ENCODE results near the gene TMEM119.
"Not testable (repeated sequence)": the region's sequence is repeated elsewhere in the genome, so short reads cannot be mapped to it uniquely, and the experiment has no call there.

Gene TMEM119

GRCh38 chr12:108563136-108563803, 34.6 kb downstream of the TMEM119 start:
- DNase-seq: peak; percentile 80

- DNase-seq: peak; percentile 94
These were observed 35.3 kb downstream of the TMEM119 start, which contains the start of gene ISCU for GRCh38 chr12:108562348-108563135. Gene ISCU, plus strand, starts transcription at chr12:108562596. Its CDS starts 27 bp downstream, at chr12:108562623.

- no peak for DNase-seq
These were observed 36.0 kb downstream of the TMEM119 start for GRCh38 chr12:108561852-108562347.

DNA sequence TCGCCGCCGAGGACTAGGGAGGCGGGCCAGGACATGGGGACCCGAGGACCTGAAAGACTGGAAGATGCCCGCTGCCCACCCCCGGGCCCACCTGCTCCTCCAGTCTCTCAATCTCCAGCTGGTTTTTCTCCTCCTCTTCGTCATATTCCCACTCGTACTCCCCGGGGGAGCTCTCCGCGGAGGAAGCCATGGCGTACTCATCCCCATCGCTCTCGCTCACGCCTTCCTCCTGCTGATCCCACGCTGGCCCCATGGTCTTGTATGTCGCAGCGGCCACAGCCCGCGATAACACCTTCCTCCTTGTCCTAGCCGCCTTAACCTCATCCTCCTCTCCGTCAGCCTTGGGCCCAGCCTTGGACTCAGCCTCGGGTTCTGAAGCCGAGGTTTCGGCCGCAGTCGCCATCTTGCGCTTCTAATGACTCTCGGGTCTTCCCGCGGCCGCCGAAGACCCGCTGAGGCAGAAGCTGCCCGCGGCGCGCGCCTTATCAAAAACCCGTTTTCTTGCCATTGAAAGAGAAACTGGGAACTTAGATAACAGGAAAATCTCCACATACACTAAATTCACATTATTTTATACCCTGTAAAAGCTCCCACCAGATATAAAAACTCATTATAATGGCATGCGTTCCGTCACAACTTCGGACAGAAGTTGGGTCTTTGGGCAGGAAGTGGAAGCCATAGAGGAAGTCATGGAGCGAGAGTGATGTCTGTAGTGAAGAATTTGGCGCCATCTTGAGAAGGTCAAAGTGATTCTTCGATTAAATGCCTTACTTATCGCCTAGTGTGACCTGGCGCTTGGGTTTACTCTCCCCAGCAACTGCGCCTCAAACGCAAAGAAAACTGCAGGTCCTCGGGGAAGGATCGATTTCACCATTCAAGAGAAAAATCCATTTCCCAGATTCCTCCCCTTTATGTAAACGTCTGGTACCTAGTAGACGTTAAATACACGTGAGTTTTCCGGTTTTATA, 36.8 kb downstream of the TMEM119 start, which contains the start of gene SART3:
TSS of gene SART3 (minus strand) at position 422 of the 968 bp plus-strand sequence. CDS start at position 403, 19 bp downstream.
- DNase-seq: peak; percentile 93

DNA sequence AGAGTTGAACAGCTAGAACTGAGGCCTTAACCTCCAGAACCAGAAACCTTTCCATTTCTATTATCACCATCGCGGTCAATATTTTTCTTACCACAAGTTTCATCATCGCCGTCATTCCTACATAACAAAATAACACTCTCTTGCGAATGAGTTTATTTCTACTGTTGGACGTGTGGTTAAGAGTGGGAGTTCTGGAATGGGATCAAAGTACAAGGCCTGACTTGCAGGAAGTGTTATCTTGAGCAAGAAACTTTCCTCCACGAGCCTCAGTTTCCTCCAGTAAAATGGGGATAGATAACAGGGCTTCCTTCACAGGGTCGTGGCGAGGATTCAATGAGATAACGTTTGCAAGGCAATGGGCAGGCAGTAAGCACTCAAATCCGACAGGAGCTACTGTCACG, 37.6 kb downstream of the TMEM119 start:
- DNase-seq: no peak

GRCh38 chr12:108559748-108560147, 38.1 kb downstream of the TMEM119 start:
- no peak for DNase-seq

GRCh38 chr12:108559007-108559655, 38.8 kb downstream of the TMEM119 start:
- no peak for DNase-seq

DNA sequence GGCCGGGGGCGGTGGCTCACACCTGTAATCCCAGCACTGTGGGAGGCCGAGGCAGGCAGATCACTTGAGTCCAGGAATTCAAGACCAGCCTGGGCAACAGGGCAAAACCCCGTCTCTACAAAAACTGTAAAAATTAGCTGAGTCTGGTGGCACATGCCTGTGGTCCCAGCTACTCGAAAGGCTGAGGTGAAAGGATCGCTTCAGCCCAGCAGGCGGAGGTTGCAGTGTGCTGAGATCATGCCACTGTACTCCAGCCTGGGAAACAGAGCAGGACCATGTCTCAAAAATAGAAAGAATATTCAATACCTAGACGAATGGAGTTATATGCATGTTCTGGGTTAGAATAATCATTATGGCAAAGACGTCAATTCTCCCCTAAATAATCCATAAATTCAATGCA, 42.5 kb downstream of the TMEM119 start:
- DNase-seq: not testable (repeated sequence)

DNA sequence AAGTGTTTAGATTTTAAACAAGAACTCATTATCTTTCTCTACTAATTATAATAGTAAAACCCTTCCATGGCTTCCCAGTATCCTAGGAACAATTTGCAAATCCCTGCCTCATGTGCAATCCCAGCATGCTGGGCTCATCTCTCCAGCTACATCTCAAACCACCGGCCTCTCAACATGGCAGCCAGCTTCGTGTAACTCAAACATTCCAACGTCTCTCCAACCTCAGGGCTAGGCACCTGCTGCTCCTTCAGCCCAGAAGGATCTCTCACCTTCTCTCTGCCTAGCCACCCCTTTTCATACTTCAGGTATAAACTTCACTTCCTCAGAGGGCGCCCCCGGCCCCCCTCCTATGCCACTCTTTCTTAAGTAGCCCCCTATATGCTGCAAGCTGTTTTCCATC, 44.1 kb downstream of the TMEM119 start:
- DNase-seq: no peak

GRCh38 chr12:108551535-108551934, 46.3 kb downstream of the TMEM119 start:
- DNase-seq: no peak

GRCh38 chr12:108548954-108549521, 48.8 kb downstream of the TMEM119 start:
- no peak for DNase-seq

DNA sequence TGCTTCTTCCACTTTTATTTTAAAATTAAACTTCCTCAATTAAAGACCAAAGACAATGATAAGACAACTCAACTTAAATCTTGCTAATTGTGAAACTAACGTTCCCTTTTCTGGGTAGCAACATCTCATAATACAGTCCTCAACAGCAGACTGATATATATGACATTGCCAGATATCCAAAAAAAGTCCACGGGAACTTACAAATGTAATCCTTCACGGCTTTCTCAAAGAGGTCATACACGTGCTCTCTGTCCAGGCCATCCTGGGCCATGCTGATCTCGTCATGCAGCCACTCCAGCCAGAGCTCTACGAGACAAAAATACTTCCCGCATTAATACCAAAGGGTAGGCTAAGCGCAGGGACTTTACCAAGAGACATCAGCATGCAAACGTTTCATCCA, 50.2 kb downstream of the TMEM119 start:
- no peak for DNase-seq

- no peak for DNase-seq
These were observed 54.2 kb downstream of the TMEM119 start for GRCh38 chr12:108543652-108544051.

GRCh38 chr12:108542320-108542719, 55.6 kb downstream of the TMEM119 start:
- DNase-seq: no peak

Data from NCI-H2227 treated with DMSO at 0.1 percent for 48 hours (cell line).